MM.1S (cell line): ENCODE data around the gene OXSR1.

Source experiments
- DNase-seq: peaks from one replicate; pipeline ENCODE4 v3.0.0-alpha.2; 2015
- H2AFZ ChIP-seq: fragments of 300-600 bp; sonication (generic); 2 replicates; pipeline ENCODE4 v1.6.0; 2016; ENCODE audit warnings: antibody characterized with exemption, low read length
- H3F3A ChIP-seq: fragments of 300-600 bp; sonication (generic); 2 replicates; pipeline ENCODE4 v1.6.1; 2016; ENCODE audit warnings: mild to moderate bottlenecking, antibody characterized with exemption, low read length, moderate library complexity, mixed read lengths; ENCODE audit not compliant: insufficient read depth
- H3K27ac ChIP-seq: fragments of 300-600 bp; sonication (generic); 2 replicates; pipeline ENCODE4 v1.5.1; 2016; ENCODE audit warnings: mild to moderate bottlenecking, low read length
- H3K27me3 ChIP-seq: fragments of 300-600 bp; sonication (generic); replicated peaks from 2 replicates; pipeline ENCODE4 v1.6.0; 2016; ENCODE audit warnings: low read length; ENCODE audit not compliant: insufficient read depth
- H3K36me3 ChIP-seq: fragments of 300-600 bp; sonication (generic); replicated peaks from 2 replicates; pipeline ENCODE4 v1.6.1; 2016; ENCODE audit warnings: mild to moderate bottlenecking, low read length, mixed read lengths; ENCODE audit not compliant: insufficient read depth
- H3K4me1 ChIP-seq: fragments of 300-600 bp; sonication (generic); 2 replicates; pipeline ENCODE4 v1.6.1; 2016; ENCODE audit warnings: low read length, mixed read lengths
- H3K4me2 ChIP-seq: fragments of 300-600 bp; sonication (generic); 2 replicates; pipeline ENCODE4 v1.6.0; 2016; ENCODE audit warnings: low read depth, low read length
- H3K4me3 ChIP-seq: fragments of 300-600 bp; sonication (generic); 2 replicates; pipeline ENCODE4 v1.5.1; 2016; ENCODE audit warnings: low read length, mixed read lengths
- H3K79me2 ChIP-seq: fragments of 300-600 bp; sonication (generic); 2 replicates; pipeline ENCODE4 v1.6.1; 2016; ENCODE audit warnings: mixed run types, low read length, mixed read lengths
- H3K9ac ChIP-seq: fragments of 300-600 bp; sonication (generic); 2 replicates; pipeline ENCODE4 v1.6.1; 2016; ENCODE audit warnings: low read length, mixed read lengths
- H3K9me2 ChIP-seq: fragments of 300-600 bp; sonication (generic); replicated peaks from 2 replicates; pipeline ENCODE4 v1.6.1; 2016; ENCODE audit warnings: mild to moderate bottlenecking, low read length, mixed read lengths; ENCODE audit not compliant: insufficient read depth
- H3K9me3 ChIP-seq: fragments of 300-600 bp; sonication (generic); replicated peaks from 2 replicates; pipeline ENCODE4 v1.6.1; 2016; ENCODE audit warnings: mild to moderate bottlenecking, low read length, mixed read lengths; ENCODE audit not compliant: insufficient read depth
- H4K20me1 ChIP-seq: fragments of 300-600 bp; sonication (generic); 2 replicates; pipeline ENCODE4 v1.6.1; 2016; ENCODE audit warnings: mild to moderate bottlenecking, low read length, moderate library complexity, mixed read lengths; ENCODE audit not compliant: insufficient read depth
- CTCF ChIP-seq: fragments of 300-600 bp; sonication (generic); IDR thresholded peaks from 2 replicates; pipeline ENCODE4 v1.5.1; 2016; ENCODE audit warnings: antibody characterized with exemption, low read length, mixed read lengths
- EZH2 ChIP-seq: fragments of 300-600 bp; sonication (generic); optimal IDR thresholded peaks from 2 replicates; pipeline ENCODE3; 2017; ENCODE audit warnings: low read depth, mild to moderate bottlenecking, antibody characterized with exemption, low read length, mixed read lengths
- EZH2phosphoT487 ChIP-seq: fragments of 300-600 bp; sonication (generic); IDR thresholded peaks from 2 replicates; pipeline ENCODE4 v1.6.1; 2018; ENCODE audit warnings: antibody characterized with exemption, low read length

The OXSR1 gene

DNA sequence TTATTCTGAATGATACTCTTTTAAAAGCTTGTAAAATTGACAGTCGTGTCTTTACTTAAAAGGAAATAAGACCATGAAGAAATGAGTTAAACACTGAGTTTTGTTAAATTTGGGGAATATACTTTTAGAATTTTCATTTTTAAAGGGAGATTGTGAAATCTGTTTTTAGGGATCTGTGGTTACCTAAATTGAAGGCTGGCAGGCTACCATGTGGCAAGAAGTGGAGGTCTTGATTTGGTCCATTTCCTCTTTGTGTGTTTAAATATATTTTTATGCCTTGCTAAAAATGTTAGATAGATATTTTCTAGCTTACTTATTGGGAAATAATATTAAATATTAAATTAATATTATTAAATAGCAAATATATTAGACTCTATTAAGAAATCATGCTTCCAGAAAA, 63.7 kb downstream of the OXSR1 start:
- H3K27ac ChIP-seq: no peak overlapping the region

DNA sequence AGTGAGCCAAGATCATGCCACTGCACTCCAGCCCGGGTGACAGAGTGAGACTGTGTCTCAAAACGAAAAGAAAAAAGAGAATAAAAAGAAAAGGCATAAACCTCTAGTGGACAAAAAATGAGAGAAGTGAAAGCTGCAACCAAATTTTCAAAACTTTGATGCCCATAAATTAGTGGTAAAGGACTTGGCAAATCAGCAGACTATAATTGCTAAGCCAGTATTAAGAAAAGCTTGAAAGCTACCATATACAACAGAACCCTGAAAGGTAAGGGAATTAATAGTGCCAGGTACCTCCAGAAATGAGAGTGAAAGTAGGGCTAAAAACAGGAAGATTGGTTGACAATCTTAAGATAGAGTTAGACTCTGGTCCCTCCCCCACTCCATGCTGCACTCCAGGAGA, 67.4 kb downstream of the OXSR1 start:
- no peaks in the 10 kb centered on the region for H3K79me2 ChIP-seq
- no peak overlapping the region for H2AFZ ChIP-seq
- no peak overlapping the region for H3K4me3 ChIP-seq
- H3K27ac ChIP-seq: no peak overlapping the region
- no peak for DNase-seq
- H3K9me3 ChIP-seq: no peaks in the 10 kb centered on the region
- no peak overlapping the region for H3K4me2 ChIP-seq
- no peaks in the 10 kb centered on the region for H3K4me1 ChIP-seq
- no peaks in the 10 kb centered on the region for H3K36me3 ChIP-seq
- H3K9ac ChIP-seq: no peak overlapping the region
- H3K9me2 ChIP-seq: no peaks in the 10 kb centered on the region
- TF ChIP-seq EZH2phosphoT487 (no peak), CTCF (no peak), EZH2 (no peak)
- no peaks in the 10 kb centered on the region for H4K20me1 ChIP-seq
- H3K27me3 ChIP-seq: no peaks in the 10 kb centered on the region
- no peaks in the 10 kb centered on the region for H3F3A ChIP-seq

More for the DNA sequence above, 63.7 kb downstream of the OXSR1 start:
- Histone ChIP-seq H3K79me2 (no peaks in the 10 kb centered on the region), H3F3A (no peaks in the 10 kb centered on the region), H3K4me1 (no peaks in the 10 kb centered on the region), H3K36me3 (no peaks in the 10 kb centered on the region), H2AFZ (no peak overlapping the region), H3K27me3 (no peaks in the 10 kb centered on the region), H3K9me2 (no peaks in the 10 kb centered on the region), H4K20me1 (no peaks in the 10 kb centered on the region), H3K4me2 (no peak overlapping the region), H3K9ac (no peak overlapping the region), H3K9me3 (no peaks in the 10 kb centered on the region), H3K4me3 (no peak overlapping the region)
- no peak for DNase-seq
- TF ChIP-seq EZH2phosphoT487 (no peak), CTCF (no peak), EZH2 (no peak)

DNA sequence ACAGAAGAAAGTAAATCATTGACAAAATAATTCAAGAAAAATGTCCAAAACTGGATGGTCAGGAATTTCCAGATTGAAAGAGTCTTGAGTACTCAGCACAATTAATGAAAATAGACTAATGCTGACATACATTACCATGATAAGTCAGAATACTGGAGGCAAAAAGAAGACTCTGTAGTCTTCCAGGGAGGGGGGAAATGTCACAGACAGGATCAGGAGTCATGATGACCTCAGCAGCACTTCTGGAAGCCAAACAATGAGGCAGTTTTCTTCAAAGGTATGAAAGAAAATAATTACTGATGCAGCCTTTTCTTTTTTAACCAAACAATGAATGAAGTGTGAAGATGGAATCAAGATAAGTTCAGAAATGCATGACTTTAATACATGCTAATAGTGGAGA, 70.1 kb downstream of the OXSR1 start:
- Histone ChIP-seq H2AFZ (no peak overlapping the region), H3K27ac (no peak overlapping the region), H3K79me2 (no peaks in the 10 kb centered on the region), H3K4me2 (no peak overlapping the region), H3K9me3 (no peaks in the 10 kb centered on the region), H3K4me1 (no peaks in the 10 kb centered on the region), H3K9me2 (no peaks in the 10 kb centered on the region), H3K4me3 (no peak overlapping the region), H3K27me3 (no peaks in the 10 kb centered on the region), H3K36me3 (no peaks in the 10 kb centered on the region), H3K9ac (no peak overlapping the region), H4K20me1 (no peaks in the 10 kb centered on the region), H3F3A (no peaks in the 10 kb centered on the region)
- TF ChIP-seq EZH2 (no peak), CTCF (no peak), EZH2phosphoT487 (no peak)
- DNase-seq: no peak
